ENCODE data around the gene LIPI.

GRCh38 chr21:14243461-14243860 lies 32.7 kb upstream of the LIPI start:
- TF ChIP-seq POLR2A (IDR thresholded peaks at IDR 0.05) (no peak), CTCF (IDR thresholded peaks at IDR 0.05) (no peak)
